ENCODE measurements around the gene CCDC158. TPM values are rescaled to one million over a fixed set of nuclear protein-coding genes. Genes with fewer than 3 reads are reported as not detected.

CCDC158 gene
- total and polyA plus RNA-seq, 7 donors, result 0.17 to 0.32 (median 0.17) TPM; not detected in 4

DNA sequence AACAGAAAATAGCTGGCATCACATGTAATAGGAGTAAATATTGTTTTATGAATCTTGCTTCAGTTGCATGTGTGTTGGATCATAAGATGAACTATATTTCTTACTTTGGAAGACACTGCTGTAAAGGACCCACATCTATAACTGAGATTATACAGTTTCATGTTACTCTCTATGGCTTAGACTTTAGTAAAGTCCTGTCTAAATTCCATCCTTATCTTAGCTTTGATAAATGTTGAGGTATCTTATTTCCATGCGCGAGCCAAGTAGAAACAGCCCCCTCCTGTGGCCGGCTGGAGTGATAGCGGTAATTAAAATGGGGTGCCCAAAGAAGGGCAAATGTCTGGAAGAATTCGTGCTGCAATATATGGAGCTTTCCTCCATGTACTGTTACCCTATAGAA, 43.0 kb downstream of the CCDC158 start:
- DNase-seq (no peak), ATAC-seq (no peak)
- Histone ChIP-seq H3K4me1 (no peaks in the 10 kb centered on the region), H3K27me3 (ENCODE audit: insufficient read depth in 3 of 3, low read length in 2 of 3) (no peaks in the 10 kb centered on the region), H3K27ac (no peak overlapping the region), H3K4me3 (no peak overlapping the region), H3K9me3 (no peaks in the 10 kb centered on the region), H3K36me3 (ENCODE audit: insufficient read depth in 1 of 2, low read depth in 1 of 2) (no peaks in the 10 kb centered on the region)
- intact Hi-C loops (cut with DNase I), result no loop called here
- TF ChIP-seq, protein P1, sequence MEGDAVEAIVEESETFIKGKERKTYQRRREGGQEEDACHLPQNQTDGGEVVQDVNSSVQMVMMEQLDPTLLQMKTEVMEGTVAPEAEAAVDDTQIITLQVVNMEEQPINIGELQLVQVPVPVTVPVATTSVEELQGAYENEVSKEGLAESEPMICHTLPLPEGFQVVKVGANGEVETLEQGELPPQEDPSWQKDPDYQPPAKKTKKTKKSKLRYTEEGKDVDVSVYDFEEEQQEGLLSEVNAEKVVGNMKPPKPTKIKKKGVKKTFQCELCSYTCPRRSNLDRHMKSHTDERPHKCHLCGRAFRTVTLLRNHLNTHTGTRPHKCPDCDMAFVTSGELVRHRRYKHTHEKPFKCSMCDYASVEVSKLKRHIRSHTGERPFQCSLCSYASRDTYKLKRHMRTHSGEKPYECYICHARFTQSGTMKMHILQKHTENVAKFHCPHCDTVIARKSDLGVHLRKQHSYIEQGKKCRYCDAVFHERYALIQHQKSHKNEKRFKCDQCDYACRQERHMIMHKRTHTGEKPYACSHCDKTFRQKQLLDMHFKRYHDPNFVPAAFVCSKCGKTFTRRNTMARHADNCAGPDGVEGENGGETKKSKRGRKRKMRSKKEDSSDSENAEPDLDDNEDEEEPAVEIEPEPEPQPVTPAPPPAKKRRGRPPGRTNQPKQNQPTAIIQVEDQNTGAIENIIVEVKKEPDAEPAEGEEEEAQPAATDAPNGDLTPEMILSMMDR (IDR thresholded peaks at IDR 0.05), result no peak
- WGBS, 3 donors, result 43 to 50% (median 46%) methylated on average over 5 of the region's 5 CpGs

DNA sequence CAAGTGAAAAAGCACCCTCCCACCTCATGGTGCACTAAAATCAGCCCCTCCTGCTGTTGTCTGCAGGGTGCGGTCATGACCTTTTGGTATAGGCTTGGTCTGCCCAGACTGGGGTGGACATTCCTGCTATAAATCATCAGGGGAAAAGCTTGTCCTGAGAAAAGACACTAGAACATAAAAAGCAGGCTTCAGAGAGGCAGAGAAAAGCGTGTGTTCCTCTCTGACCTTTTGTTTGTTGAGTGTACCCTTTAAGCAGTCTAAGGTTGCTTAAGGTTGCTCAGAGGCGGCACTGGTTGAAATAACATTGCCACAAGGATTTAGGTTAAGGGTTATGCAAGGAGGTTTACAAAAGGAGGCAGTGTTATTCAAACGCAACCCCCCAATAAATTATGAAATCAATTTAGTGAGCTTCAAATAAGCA, 43.5 kb downstream of the CCDC158 start:
- Histone ChIP-seq H3K4me3 (no peak overlapping the region), H3K9me3 (no peaks in the 10 kb centered on the region), H3K27ac (no peak overlapping the region), H3K4me1 (no peaks in the 10 kb centered on the region), H3K36me3 (ENCODE audit: insufficient read depth in 1 of 2, low read depth in 1 of 2) (no peaks in the 10 kb centered on the region), H3K27me3 (ENCODE audit: insufficient read depth in 3 of 3, low read length in 2 of 3) (no peaks in the 10 kb centered on the region)
- TF ChIP-seq, protein P1 (IDR thresholded peaks at IDR 0.05), result no peak
- intact Hi-C loops (cut with DNase I), result no loop called here
- WGBS, 3 donors, result 50 to 68% (median 57%) methylated on average over 4 of the region's 4 CpGs
- no peak for ATAC-seq
- DNase-seq, result no peak

DNA sequence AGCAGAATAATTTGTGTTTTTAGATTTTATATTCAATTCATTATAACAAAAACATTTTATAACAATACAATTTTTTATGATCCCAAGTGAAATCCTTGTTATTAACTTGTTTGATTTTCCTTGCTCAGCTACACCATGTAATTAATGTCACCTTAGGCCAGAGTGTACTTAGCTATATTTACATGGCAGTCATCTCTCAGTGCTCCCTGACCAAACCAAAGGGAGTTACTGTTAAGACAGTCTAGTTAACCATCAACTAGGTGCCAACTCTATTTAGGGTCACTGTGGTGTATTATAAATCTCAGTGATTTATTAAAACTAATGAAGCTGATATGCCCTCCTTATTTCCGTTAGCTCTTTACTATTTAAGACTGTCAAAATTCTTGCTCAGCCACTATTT, 44.4 kb downstream of the CCDC158 start:
- Histone ChIP-seq H3K4me3 (no peak overlapping the region), H3K4me1 (no peaks in the 10 kb centered on the region), H3K36me3 (ENCODE audit: insufficient read depth in 1 of 2, low read depth in 1 of 2) (no peaks in the 10 kb centered on the region), H3K9me3 (no peaks in the 10 kb centered on the region), H3K27ac (no peak overlapping the region), H3K27me3 (ENCODE audit: insufficient read depth in 3 of 3, low read length in 2 of 3) (no peaks in the 10 kb centered on the region)
- WGBS, 3 donors, result 47 to 84% (median 71%) methylated on average over 1 of the region's 1 CpG
- ATAC-seq (no peak), DNase-seq (no peak)
- intact Hi-C loops (cut with DNase I), result no loop called here
- TF ChIP-seq, protein P1 (IDR thresholded peaks at IDR 0.05), result no peak

DNA sequence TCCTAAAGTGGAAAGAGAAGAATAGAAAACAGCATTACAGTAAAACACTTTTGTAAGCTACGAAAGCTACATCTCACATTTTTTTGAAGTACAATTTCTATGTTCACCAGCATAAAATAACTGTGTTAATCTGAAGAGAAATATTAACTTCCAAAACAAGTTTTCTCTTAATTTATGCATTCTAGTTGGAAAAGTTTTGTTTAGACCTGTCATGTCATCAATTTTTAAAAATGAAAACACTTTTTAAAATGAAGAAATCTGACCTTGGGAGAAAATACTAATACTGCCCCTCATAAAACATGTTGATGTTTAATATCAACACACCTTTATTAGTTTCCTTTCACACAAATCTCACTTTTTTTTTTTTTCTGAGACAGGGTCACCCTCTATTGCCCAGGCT, 45.2 kb downstream of the CCDC158 start:
- H3K4me3 ChIP-seq, result no peak overlapping the region
- no peak overlapping the region for H3K27ac ChIP-seq
- ATAC-seq, result no peak
- no peaks in the 10 kb centered on the region for H3K4me1 ChIP-seq
- WGBS, 3 donors, result 79 to 88% (median 82%) methylated on average over 1 of the region's 1 CpG
- TF ChIP-seq, protein P1 (IDR thresholded peaks at IDR 0.05), result no peak
- intact Hi-C loops (cut with DNase I), result no loop called here
- no peaks in the 10 kb centered on the region for H3K9me3 ChIP-seq
- no peaks in the 10 kb centered on the region for H3K27me3 ChIP-seq (ENCODE audit: insufficient read depth in 3 of 3, low read length in 2 of 3)
- no peak for DNase-seq
- no peaks in the 10 kb centered on the region for H3K36me3 ChIP-seq (ENCODE audit: insufficient read depth in 1 of 2, low read depth in 1 of 2)

DNA sequence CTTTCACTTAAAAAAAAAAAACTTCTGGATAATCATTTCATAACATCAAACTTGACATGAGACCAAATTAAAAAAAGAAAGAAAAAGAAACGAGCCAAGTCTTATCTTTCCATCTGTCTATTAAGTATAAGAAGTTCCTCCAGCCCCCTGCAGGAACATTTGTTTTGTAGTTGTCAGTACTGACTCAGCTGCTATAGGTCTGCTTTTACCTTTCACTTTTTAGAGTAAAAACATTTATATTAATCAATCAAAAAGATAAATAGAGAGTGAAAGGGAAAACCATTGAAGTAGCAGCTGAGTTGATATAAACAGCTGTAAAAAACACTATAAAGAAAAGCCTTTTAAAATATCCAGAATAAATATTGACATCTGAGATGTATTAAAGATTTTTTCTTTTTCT, 46.1 kb downstream of the CCDC158 start:
- DNase-seq (no peak), ATAC-seq (no peak)
- H3K27me3 ChIP-seq (ENCODE audit: insufficient read depth in 3 of 3, low read length in 2 of 3), result no peaks in the 10 kb centered on the region
- no peaks in the 10 kb centered on the region for H3K36me3 ChIP-seq (ENCODE audit: insufficient read depth in 1 of 2, low read depth in 1 of 2)
- H3K9me3 ChIP-seq, result no peaks in the 10 kb centered on the region
- no peak overlapping the region for H3K27ac ChIP-seq
- H3K4me1 ChIP-seq, result no peaks in the 10 kb centered on the region
- no peak overlapping the region for H3K4me3 ChIP-seq
- intact Hi-C loops (cut with DNase I), result no loop called here
- TF ChIP-seq, protein P1 (IDR thresholded peaks at IDR 0.05), result no peak
- 12 to 33% (median 22%) methylated on average over 1 of the region's 1 CpG for WGBS, 3 donors

Measured in psoas muscle (tissue), 8 donors.